MCF 10A (cell line): ENCODE measurements around the gene CRACR2B. TPM values are rescaled to one million over a fixed set of nuclear protein-coding genes. Genes with fewer than 3 reads are reported as not detected.

Source experiments
- BruUV-seq: library from RNA; stranded (reverse); fragments of 400-500 nt; replicated peaks from 2 replicates; lab custom pipeline; 2021; lab: Mats Ljungman, UMichigan
- CTCF ChIA-PET: fragments of 300-600 bp; sonication (Branson Sonifier 250); formaldehyde crosslinking; extraction: SDS; loops from one replicate; lab custom pipeline; 2021; ENCODE audit warnings: antibody characterized with exemption, inconsistent platforms; lab: Yijun Ruan, JAX
- POLR2A ChIA-PET: fragments of 300-600, 350-650 bp; sonication (Branson Sonifier 250); formaldehyde crosslinking; extraction: SDS; loops from one replicate; lab custom pipeline; 2020; ENCODE audit warnings: antibody characterized with exemption, inconsistent platforms; lab: Yijun Ruan, JAX
- DNase-seq: peaks from one replicate; pipeline ENCODE4 v3.0.0-alpha.2; 2018; ENCODE audit not compliant: unreplicated experiment
- H3K27ac Mint-ChIP-seq: one replicate; pipeline ENCODE4 v1.8.0; 2022; ENCODE audit warnings: mild to moderate bottlenecking, low read depth, mixed read lengths; ENCODE audit not compliant: unreplicated experiment
- H3K27me3 Mint-ChIP-seq: one replicate; pipeline ENCODE4 v1.8.0; 2022; ENCODE audit warnings: mixed read lengths; ENCODE audit not compliant: insufficient read depth, unreplicated experiment
- H3K36me3 Mint-ChIP-seq: one replicate; pipeline ENCODE4 v1.8.0; 2022; ENCODE audit warnings: mild to moderate bottlenecking, moderate library complexity, mixed read lengths; ENCODE audit not compliant: insufficient read depth, unreplicated experiment
- H3K4me1 Mint-ChIP-seq: one replicate; pipeline ENCODE4 v1.8.0; 2022; ENCODE audit warnings: mixed read lengths; ENCODE audit not compliant: insufficient read depth, unreplicated experiment
- H3K4me3 Mint-ChIP-seq: one replicate; pipeline ENCODE4 v1.8.0; 2022; ENCODE audit warnings: mild to moderate bottlenecking, moderate library complexity, mixed read lengths; ENCODE audit not compliant: unreplicated experiment
- H3K9me3 Mint-ChIP-seq: one replicate; pipeline ENCODE4 v1.8.0; 2022; ENCODE audit warnings: mixed read lengths; ENCODE audit not compliant: unreplicated experiment
- intact Hi-C: fragments of 100-400 bp; cut with micrococcal nuclease; formaldehyde crosslinking; loops from 2 replicates; pipeline ENCODE4 v1.14.1; 2022
- total RNA-seq: library from RNA; stranded (reverse); gene quantifications from 2 replicates; pipeline ENCODE4 v1.2.3, GENCODE V29; 2022
- TF ChIP-seq, protein P1 (sequence below): fragments of 200-600 bp; IDR thresholded peaks from one replicate; pipeline ENCODE4 v1.8.0; 2022; ENCODE audit warnings: antibody characterized with exemption, mild to moderate bottlenecking; ENCODE audit not compliant: unreplicated experiment

Gene CRACR2B
- total RNA-seq, 1 experiment from 2014 or later, result 1.2 TPM

DNA sequence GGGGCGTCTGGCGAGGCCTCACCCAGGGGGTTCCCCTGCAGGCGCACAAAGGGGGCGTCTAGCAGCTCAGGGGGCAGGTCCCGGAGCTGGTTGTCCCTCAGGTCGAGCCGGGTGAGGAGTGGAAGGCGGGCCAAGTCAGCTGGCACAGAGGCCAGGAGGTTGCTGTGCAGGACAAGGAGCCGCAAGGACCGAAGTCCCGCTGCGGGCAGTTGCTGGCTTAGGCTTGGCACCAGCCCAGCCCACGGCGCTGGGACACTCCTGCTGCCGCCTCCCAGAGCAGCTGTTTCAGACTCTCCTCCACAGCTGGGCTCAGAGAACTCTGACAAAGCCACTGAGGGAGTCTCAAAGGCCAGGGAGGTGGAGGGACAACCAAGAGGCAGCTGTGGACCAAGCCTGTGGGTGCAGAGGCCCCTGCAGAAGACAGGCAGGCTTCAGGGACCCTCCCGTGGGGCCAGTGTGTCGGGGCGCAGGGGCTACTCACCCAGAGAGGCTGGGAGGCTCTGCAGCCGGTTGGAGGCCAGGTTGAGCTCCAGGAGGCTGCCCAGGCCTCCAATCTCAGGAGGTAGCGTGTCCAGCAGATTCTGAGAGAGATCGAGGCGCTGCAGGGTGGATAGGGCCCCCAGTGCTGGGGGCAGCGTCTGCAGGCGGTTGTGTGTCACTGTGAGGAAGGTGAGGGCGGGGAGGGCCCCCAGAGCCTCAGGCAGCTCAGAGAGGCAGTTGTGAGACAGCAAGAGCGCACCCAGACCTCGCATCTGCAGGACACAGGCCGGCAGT is 24.8 kb upstream of the CRACR2B start:
- intact Hi-C loops, result no loop called here
- Mint-ChIP-seq H3K27me3 (no peaks in the 10 kb centered on the region), H3K4me1 (peaks cover 3% of the 10 kb centered on the region), H3K4me3 (peak overlapping the region; percentile 40), H3K36me3 (peaks cover 26% of the 10 kb centered on the region), H3K27ac (no peak overlapping the region), H3K9me3 (no peaks in the 10 kb centered on the region)
- TF ChIP-seq, protein P1, sequence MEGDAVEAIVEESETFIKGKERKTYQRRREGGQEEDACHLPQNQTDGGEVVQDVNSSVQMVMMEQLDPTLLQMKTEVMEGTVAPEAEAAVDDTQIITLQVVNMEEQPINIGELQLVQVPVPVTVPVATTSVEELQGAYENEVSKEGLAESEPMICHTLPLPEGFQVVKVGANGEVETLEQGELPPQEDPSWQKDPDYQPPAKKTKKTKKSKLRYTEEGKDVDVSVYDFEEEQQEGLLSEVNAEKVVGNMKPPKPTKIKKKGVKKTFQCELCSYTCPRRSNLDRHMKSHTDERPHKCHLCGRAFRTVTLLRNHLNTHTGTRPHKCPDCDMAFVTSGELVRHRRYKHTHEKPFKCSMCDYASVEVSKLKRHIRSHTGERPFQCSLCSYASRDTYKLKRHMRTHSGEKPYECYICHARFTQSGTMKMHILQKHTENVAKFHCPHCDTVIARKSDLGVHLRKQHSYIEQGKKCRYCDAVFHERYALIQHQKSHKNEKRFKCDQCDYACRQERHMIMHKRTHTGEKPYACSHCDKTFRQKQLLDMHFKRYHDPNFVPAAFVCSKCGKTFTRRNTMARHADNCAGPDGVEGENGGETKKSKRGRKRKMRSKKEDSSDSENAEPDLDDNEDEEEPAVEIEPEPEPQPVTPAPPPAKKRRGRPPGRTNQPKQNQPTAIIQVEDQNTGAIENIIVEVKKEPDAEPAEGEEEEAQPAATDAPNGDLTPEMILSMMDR, result no peak
- CTCF ChIA-PET, result interaction anchor here (0.6 to 1.2 kb wide), 2 partner anchors 77 to 765 kb away, joined by 3 to 4 read pairs; no protein-coding TSS in a partner anchor
- no peak for DNase-seq
- BruUV-seq, result no TSS peak
- POLR2A ChIA-PET, result interaction anchor here (0.6 to 8.3 kb wide), 4 partner anchors 8 to 227 kb away, joined by 3 to 149 read pairs (median 4); partner anchors contain the start of genes PHRF1 and PNPLA2

DNA sequence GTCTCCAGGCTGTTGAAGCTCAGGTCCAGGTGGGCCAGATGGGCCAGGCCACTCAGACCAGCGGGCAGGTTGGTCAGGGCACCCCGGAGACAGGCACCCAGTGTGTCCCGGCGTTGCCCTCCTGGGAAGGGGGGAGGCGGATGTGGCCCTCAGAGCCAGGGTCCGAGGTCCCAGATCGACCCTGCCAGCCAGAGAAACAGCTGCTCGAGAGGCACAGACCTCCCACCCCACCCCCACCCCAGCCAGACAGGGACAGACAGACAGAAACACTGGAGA is 24.3 kb upstream of the CRACR2B start:
- TF ChIP-seq, protein P1, result no peak
- ChIA-PET CTCF (interaction anchor here (0.6 to 1.2 kb wide), 2 partner anchors 78 to 765 kb away, joined by 3 to 4 read pairs; no protein-coding TSS in a partner anchor), POLR2A (interaction anchor here (0.6 to 8.3 kb wide), 9 partner anchors 8 to 228 kb away, joined by 3 to 149 read pairs (median 6); partner anchors contain the start of genes PHRF1 and PNPLA2)
- H3K27me3 Mint-ChIP-seq, result no peaks in the 10 kb centered on the region
- no peaks in the 10 kb centered on the region for H3K9me3 Mint-ChIP-seq
- peaks cover 6% of the 10 kb centered on the region for H3K4me1 Mint-ChIP-seq
- H3K36me3 Mint-ChIP-seq, result peaks cover 26% of the 10 kb centered on the region
- intact Hi-C loops, result no loop called here
- BruUV-seq, result no TSS peak
- H3K4me3 Mint-ChIP-seq, result peak overlapping the region; percentile 75
- no peak for DNase-seq
- H3K27ac Mint-ChIP-seq, result no peak overlapping the region

DNA sequence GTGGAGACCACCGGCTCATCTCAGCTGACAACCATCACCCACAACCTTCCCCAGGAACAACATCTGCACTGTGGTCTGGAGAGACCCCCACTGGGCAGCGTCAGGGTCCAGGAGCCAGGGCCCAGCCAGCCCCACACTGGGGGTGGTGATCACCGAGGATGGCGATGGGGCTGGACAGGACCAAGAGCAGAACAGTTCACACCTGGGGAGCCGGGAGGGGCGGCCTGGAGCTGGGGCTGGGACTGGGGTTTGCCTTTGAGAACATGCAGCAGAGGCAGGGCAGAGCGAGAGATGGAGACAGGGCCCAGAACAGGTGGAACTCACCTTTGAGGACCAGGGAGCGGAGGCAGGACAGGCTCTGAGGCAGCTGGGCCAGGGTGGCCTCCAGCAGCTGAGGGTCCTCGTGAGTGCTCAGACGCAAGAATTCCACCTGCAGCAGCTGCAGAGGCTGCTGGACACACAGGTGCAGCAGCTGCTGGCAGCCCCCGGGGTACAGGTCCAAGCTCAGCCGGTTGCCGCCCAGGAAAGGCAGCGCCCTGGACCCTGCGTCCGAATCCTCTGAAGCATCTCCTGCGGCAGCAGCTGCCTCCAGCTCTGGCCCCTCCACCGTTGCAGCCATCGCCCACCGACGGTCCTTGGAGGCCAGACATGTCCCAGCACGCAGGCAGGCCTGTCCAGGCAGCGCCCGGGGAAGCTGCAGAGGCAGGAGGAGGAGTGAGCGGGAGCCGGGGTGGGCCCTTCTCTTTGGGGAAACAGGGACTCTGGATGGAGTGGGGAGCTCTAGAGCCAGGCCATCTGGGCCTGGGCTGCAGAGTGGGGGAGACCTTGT is 23.7 kb upstream of the CRACR2B start:
- ChIA-PET POLR2A (interaction anchor here (0.7 to 8.3 kb wide), 13 partner anchors 8 to 228 kb away, joined by 3 to 149 read pairs (median 5); partner anchors contain the start of genes PHRF1 and PNPLA2), CTCF (interaction anchor here (0.9 to 1.2 kb wide), 2 partner anchors 20 to 78 kb away, joined by 4 read pairs; no protein-coding TSS in a partner anchor)
- TF ChIP-seq, protein P1, result no peak
- peak; percentile 63 for DNase-seq
- intact Hi-C loops, result no loop called here
- Mint-ChIP-seq H3K9me3 (no peaks in the 10 kb centered on the region), H3K4me3 (peak overlapping the region; percentile 75), H3K4me1 (peaks cover 6% of the 10 kb centered on the region), H3K27ac (no peak overlapping the region), H3K36me3 (peaks cover 26% of the 10 kb centered on the region), H3K27me3 (no peaks in the 10 kb centered on the region)
- BruUV-seq, result no TSS peak
